Ascending aorta (tissue), 2 donors: ENCODE measurements around the gene SLC37A1. TPM values are rescaled to one million over a fixed set of nuclear protein-coding genes. Genes with fewer than 3 reads are reported as not detected.

Experiments
- DNase-seq, 2 donors: peaks; one replicate each; pipeline ENCODE4 v3.0.0-alpha.2; 2019; ENCODE audit warnings: low spot score in 2 of 2
- H3K27ac ChIP-seq, 2 donors: fragments of 200-600 bp; sonication (generic); one replicate each; pipeline ENCODE4 v1.5.1; 2016 to 2017; ENCODE audit warnings: mild to moderate bottlenecking in 1 of 2
- H3K27me3 ChIP-seq: fragments of 200-600 bp; sonication (generic); one replicate; pipeline ENCODE4 v1.5.1; 2017
- H3K36me3 ChIP-seq, 2 donors: fragments of 200-600 bp; sonication (generic); one replicate each; pipeline ENCODE4 v1.5.1; 2016
- H3K4me1 ChIP-seq, 2 donors: fragments of 200-600 bp; sonication (generic); one replicate each; pipeline ENCODE4 v1.5.1; 2016 to 2017; ENCODE audit warnings: mild to moderate bottlenecking in 1 of 2
- H3K4me3 ChIP-seq, 2 donors: fragments of 200-600 bp; sonication (generic); one replicate each; pipeline ENCODE4 v1.5.1; 2016 to 2017; ENCODE audit warnings: mild to moderate bottlenecking in 1 of 2
- H3K9me3 ChIP-seq, 2 donors: fragments of 200-600 bp; sonication (generic); one replicate each; pipeline ENCODE4 v1.5.1; 2016
- CTCF ChIP-seq, 3 experiments: fragments of 200-600 bp in 2 of 3; fragments of 450-650 bp in 1 of 3; sonication (generic) in 2 of 3; IDR thresholded peaks; one replicate each; pipeline ENCODE4 v1.5.1; 2016 to 2019; ENCODE audit warnings: antibody characterized with exemption in 3 of 3, mild to moderate bottlenecking in 1 of 3, moderate library complexity in 1 of 3
- intact Hi-C: fragments of 100-400 bp; cut with DNase I; formaldehyde crosslinking; loops from one replicate; pipeline ENCODE4 v1.15.1; 2023
- total RNA-seq: library from RNA; depleted of rRNA; stranded (reverse); fragments of >200 nt; gene quantifications from one replicate; pipeline ENCODE4 v1.1.0, GENCODE V29; 2016

Gene SLC37A1
- total RNA-seq, 1 donor from 2014 or later = 8.7 TPM

GRCh38 chr21:42542596-42542995, 28.9 kb downstream of the SLC37A1 start:
- H3K27ac ChIP-seq = no peak overlapping the region
- no peaks in the 10 kb centered on the region for H3K9me3 ChIP-seq
- TF ChIP-seq CTCF (IDR thresholded peaks at IDR 0.05) = no peak
- no peaks in the 10 kb centered on the region for H3K27me3 ChIP-seq
- no peak overlapping the region for H3K4me3 ChIP-seq
- H3K36me3 ChIP-seq = peaks cover 15 to 47% of the 10 kb centered on the region in 2 donors
- no peaks in the 10 kb centered on the region for H3K4me1 ChIP-seq
- intact Hi-C loops = no loop called here
- DNase-seq = no peak

GRCh38 chr21:42543106-42543847, 29.6 kb downstream of the SLC37A1 start:
- no peak for TF ChIP-seq CTCF (IDR thresholded peaks at IDR 0.05)
- DNase-seq = no peak
- Histone ChIP-seq H3K27me3 (no peaks in the 10 kb centered on the region), H3K36me3 (peaks cover 22 to 54% of the 10 kb centered on the region in 2 donors), H3K4me3 (no peak overlapping the region), H3K9me3 (no peaks in the 10 kb centered on the region), H3K27ac (no peak overlapping the region), H3K4me1 (no peaks in the 10 kb centered on the region)
- intact Hi-C loops = no loop called here

- H3K36me3 ChIP-seq = peaks cover 23 to 64% of the 10 kb centered on the region in 2 donors
- intact Hi-C loops = no loop called here
- no peaks in the 10 kb centered on the region for H3K27me3 ChIP-seq
- H3K4me3 ChIP-seq = no peak overlapping the region
- H3K9me3 ChIP-seq = no peaks in the 10 kb centered on the region
- H3K4me1 ChIP-seq = no peaks in the 10 kb centered on the region
- no peak overlapping the region for H3K27ac ChIP-seq
- TF ChIP-seq CTCF (IDR thresholded peaks at IDR 0.05) = no peak
- no peak for DNase-seq
These were observed 30.9 kb downstream of the SLC37A1 start for GRCh38 chr21:42544544-42544943.

DNA sequence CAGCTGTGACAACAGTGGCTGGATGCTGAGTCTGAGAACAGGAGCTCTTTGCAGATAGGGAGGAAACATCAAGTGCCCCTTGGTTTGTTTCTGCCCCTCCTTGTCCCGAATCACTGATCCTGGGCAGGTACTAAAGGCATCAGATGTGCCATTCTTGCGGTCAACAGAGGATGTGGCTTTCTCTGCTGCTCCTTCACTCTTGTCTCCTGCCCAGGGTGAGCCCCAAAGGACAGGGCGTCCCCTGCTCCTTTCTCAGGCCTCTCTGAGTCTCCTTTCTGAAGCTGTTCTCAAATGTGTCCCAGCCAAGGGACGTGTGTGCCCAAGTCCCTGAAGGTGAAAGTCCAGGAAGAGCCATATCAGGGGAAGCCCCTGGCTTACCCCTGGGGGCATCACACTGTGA, 31.7 kb downstream of the SLC37A1 start:
- Histone ChIP-seq H3K36me3 (peaks cover 26 to 65% of the 10 kb centered on the region in 2 donors), H3K4me1 (no peaks in the 10 kb centered on the region), H3K27me3 (no peaks in the 10 kb centered on the region), H3K27ac (no peak overlapping the region), H3K9me3 (no peaks in the 10 kb centered on the region), H3K4me3 (no peak overlapping the region)
- intact Hi-C loops = no loop called here
- DNase-seq = no peak
- no peak for TF ChIP-seq CTCF (IDR thresholded peaks at IDR 0.05)

DNA sequence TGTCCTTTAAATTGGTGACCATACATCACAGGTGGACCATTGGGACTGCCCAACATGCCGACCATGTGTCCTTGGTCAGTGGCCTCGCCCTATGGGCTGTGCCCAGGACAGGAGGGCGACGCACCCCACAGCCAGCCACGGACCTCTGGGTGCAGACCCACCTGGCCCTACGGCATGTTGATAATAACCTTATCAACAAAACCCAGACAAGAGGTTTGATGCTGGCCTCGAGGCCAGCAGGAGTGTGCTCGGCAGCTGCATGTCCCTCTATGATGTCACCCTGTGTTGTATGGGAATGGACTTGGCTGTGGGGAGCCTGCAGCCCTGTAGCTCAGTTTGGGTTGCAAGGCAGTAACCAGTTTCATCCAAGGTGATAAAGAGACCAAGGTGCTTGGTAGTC, 32.1 kb downstream of the SLC37A1 start:
- Histone ChIP-seq H3K27ac (no peak overlapping the region), H3K27me3 (no peaks in the 10 kb centered on the region), H3K4me1 (no peaks in the 10 kb centered on the region), H3K36me3 (peaks cover 26 to 67% of the 10 kb centered on the region in 2 donors), H3K4me3 (no peak overlapping the region), H3K9me3 (no peaks in the 10 kb centered on the region)
- TF ChIP-seq CTCF (IDR thresholded peaks at IDR 0.05) = no peak
- DNase-seq = no peak
- intact Hi-C loops = no loop called here
